Left renal pelvis (tissue), 4 donors: ENCODE results near the gene RNF115. TPM values are rescaled to one million over a fixed set of nuclear protein-coding genes. Genes with fewer than 3 reads are reported as not detected.
"Not testable (repeated sequence)": the region's sequence is repeated elsewhere in the genome, so short reads cannot be mapped to it uniquely, and the experiment has no call there.

ENCODE experiments used
- DNase-seq, 4 donors: peaks; one replicate each; pipeline ENCODE4 v3.0.0-alpha.2; 2013; ENCODE audit warnings: low read depth in 4 of 4, low spot score in 3 of 4
- polyA plus RNA-seq, 4 donors: library from polyadenylated mRNA; unstranded; fragments of 120-200 nt; gene quantifications; one replicate each; pipeline ENCODE4 v1.2.1, GENCODE V29; 2013; ENCODE audit not compliant: insufficient read length in 4 of 4

The RNF115 gene
- polyA plus RNA-seq, 4 donors, result 12.7 to 20.2 (median 16.2) TPM

GRCh38 chr1:145782272-145783099 lies 41.4 kb downstream of the RNF115 start:
- DNase-seq, result no peak

DNA sequence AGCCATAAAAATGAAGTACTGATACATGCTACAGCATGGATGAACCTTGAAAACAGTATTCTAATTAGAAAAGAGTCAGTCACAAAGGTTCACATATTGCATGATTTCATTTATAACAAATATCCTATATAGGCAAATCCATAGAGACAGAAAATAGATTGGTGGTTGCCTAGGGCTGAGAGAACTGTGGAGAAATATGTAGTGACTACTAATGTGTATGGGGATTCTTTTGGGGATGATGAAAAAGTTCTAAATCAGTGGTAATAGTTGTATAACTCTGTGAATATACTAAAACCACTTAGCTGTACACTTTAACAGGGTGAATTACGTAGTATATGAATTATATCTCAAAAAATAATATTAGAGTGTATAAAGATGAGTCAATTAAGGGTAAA lies 45.8 kb downstream of the RNF115 start:
- no peak for DNase-seq

- no peak for DNase-seq
Measured at GRCh38 chr1:145777357-145778145, 46.3 kb downstream of the RNF115 start.

DNA sequence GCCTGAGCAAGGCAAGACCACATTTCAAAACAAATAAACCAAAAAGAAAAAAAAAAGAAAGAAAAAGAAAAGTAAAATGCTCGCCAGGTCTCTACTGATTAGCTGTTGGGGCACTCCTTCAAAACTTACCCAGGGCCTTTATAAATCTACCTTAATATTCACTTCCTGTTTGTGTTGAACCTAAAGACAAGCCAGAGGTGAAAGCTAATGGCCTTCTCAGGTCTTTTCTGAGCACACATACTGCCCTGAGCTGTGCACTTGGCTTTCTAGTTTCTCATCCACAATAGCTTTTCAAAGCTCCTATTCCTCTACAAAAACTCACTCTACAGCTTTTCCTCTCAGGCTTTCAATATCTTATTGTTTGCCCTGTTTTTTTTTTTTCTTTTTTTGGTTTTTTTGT lies 50.5 kb downstream of the RNF115 start:
- DNase-seq, result no peak

DNA sequence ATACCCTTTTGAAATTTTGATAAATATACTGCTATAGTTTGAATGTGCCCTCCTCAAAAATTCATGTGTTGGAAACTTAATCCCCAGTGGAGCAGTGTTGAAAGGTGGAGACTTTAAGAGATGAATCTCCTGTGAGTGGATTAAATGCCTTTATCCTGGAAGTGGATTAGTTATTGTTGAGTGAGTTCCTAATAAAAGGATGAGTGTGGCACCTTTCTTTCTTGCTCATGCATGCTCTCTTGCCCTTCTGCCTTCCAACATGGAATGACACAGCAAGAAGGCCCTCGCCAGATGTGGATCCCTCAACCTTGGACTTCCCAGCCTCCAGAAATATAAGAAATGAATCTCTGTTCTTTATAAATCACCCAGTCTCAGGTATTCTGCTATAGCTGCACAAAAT lies 52.8 kb downstream of the RNF115 start:
- DNase-seq, result no peak

DNA sequence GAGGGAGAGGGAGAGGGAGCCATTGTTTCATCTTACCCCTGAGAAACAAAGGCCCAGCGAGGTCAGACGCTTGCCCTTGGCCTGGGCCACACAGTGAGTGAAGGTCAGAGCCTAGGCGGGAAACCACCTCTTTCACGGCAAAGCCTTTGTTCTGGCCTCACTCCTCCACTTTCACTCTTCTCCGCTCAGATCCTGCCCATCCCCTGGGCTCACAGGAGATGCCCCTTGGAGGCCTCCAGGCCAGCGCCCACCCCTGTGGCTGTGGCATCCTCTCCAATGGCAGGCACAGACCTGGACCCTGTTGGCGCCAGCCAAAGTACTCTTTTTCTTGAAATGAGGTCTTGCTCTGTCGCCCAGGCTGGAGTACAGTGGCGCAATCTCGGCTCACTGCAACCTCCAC lies 55.9 kb downstream of the RNF115 start:
- DNase-seq, result not testable (repeated sequence)

- DNase-seq, result not testable (repeated sequence)
Measured at GRCh38 chr1:145766926-145767325, 57.0 kb downstream of the RNF115 start.

GRCh38 chr1:145765585-145766360 lies 58.1 kb downstream of the RNF115 start:
- not testable (repeated sequence) for DNase-seq

DNA sequence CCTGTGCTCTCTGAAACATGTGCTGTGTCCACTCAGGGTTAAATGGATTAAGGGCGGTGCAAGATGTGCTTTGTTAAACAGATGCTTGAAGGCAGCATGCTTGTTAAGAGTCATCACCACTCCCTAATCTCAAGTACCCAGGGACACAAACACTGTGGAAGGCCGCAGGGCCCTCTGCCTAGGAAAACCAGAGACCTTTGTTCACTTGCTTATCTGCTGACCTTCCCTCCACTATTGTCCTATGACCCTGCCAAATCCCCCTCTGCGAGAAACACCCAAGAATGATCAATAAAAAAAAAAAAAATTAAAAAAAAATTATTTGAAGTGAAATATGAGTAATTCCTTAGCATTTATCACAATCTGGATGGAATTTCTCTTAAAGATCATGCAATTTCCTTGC lies 58.8 kb downstream of the RNF115 start:
- DNase-seq, result not testable (repeated sequence)

GRCh38 chr1:145764231-145764940 lies 59.5 kb downstream of the RNF115 start:
- DNase-seq, result not testable (repeated sequence)

DNA sequence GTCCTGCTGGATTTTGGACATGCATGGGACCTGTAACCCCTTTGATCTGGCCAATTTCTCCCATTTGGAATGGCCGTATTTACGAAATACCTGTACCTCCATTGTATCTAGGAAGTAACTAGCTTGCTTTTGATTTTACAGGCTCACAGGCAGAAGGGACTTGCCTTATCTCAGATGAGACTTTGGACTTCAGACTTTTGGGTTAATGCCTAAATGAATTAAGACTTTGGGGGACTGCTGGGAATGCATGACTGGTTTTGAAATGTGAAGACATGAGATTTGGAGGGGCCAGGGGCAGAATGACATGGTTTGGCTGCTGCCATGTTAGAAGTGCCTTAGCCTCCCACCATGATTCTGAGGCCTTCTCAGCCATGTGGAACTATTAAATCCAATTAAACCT lies 61.9 kb downstream of the RNF115 start:
- DNase-seq, result not testable (repeated sequence)

DNA sequence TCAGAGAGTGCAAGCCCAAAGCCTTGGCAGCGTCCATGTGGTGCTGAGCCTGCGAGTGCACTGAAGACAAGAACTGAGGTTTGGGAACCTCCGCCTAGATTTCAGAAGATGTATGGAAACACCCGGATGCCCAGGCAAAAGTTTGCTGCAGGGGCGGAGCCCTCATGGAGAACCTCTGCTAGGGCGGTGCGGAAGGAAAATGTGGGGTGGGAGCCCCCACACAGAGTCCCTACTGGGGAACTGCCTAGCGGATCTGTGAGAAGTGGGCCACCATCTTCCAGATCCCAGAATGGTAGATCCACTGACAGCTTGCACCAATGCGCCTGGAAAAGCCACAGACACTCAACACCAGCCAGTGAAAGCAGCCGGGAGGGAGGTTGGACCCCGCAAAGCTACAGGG lies 62.4 kb downstream of the RNF115 start:
- DNase-seq, result not testable (repeated sequence)

- not testable (repeated sequence) for DNase-seq
Measured at GRCh38 chr1:145760395-145760949, 63.4 kb downstream of the RNF115 start.

DNA sequence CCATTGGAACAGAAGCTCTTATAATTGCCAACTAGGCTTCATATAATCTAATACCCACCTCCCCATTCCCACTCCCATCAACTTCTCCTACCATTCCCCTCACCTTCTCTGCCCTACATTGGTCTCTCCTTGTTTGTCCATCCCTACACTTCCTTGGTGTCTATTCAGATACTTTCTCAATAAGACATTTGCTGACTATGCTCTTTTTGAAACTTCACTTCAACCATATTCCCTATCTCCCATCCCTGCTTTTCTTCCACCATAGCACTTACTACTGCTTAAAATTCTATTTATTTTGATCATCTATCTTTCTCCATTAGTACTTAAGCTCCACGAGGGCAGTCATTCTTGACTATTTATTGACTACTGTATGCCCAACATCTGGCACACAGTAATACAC lies 64.2 kb downstream of the RNF115 start:
- DNase-seq, result no peak

GRCh38 chr1:145758575-145758974 lies 65.3 kb downstream of the RNF115 start:
- no peak for DNase-seq

GRCh38 chr1:145758116-145758515 lies 65.8 kb downstream of the RNF115 start:
- no peak for DNase-seq

GRCh38 chr1:145757420-145757819 lies 66.5 kb downstream of the RNF115 start:
- DNase-seq, result no peak

DNA sequence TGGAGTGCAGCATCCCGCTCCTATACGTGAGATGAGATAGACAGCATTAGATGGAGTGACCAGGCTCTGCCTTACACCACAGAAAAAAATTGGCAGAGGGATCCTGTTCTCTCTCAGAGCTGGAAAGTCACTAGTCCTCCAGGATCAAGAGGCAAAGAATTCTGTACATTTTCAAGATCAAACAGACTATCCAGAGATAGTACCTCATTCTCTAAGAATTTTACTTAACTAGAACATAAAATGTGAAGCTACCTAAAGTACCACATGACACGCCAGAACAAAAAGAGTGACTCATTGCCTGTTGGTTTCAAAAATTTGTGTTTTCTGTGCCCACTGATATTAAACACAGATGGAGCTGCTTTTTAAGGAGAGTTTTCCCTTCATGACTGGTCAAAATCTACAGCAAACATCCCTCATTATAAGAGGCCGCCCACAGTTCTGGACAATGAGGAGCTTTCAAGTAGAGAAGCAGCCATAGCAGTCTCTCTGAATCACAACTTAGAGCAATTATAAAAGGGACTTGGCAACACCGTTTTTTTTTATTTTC lies 72.3 kb downstream of the RNF115 start:
- no peak for DNase-seq

DNA sequence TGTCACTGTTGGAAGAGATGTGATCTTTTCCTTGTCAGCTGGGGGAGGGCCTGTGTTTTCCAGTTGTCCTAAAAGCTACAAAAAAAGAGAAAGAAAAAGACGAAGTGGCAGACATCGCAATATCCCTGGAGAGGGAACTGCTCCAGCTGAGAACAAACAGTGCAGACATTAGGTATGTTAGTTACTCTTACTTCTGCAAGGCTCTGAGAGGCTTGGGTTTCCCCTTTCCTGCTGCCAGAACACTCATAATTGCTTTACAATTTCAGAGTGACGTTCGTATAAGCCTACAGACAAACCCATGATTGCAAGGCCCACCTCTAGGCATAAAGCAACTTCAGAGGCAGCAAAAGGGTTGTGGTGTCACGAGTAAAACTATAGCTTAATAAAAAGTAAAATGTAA lies 73.5 kb downstream of the RNF115 start:
- no peak for DNase-seq
